Left ventricle myocardium superior (tissue), 1 donor: ENCODE measurements around the gene CD19. TPM values are rescaled to one million over a fixed set of nuclear protein-coding genes. Genes with fewer than 3 reads are reported as not detected.
"Not testable (repeated sequence)": the region's sequence is repeated elsewhere in the genome, so short reads cannot be mapped to it uniquely, and the experiment has no call there.

Experiments
- ATAC-seq: fragments of 200-7000 bp; cut with Tn5 transposase; one replicate; pipeline ENCODE4 v1.9.1; 2020; ENCODE audit warnings: mild to moderate bottlenecking, moderate library complexity
- DNase-seq: peaks from one replicate; pipeline ENCODE4 v3.0.0-alpha.2; 2020
- intact Hi-C: fragments of 100-400 bp; cut with micrococcal nuclease; formaldehyde crosslinking; loops from one replicate; pipeline ENCODE4 v1.11.0; 2022
- total RNA-seq: library from RNA; stranded (reverse); fragmentation: NEBNext Ultra II Directional; extraction: Animal tissue kit (Norgen Biotek cat#: 25700); gene quantifications from one replicate; pipeline ENCODE4 v1.2.1, GENCODE V29; 2021
- donor health status: DM: no; HTN: yes; CAD: no; lungs with severe emphysema.

The CD19 gene
- total RNA-seq, 1 donor from 2014 or later: not detected

GRCh38 chr16:28932339-28933141 is 769 bp downstream of the CD19 start:
- intact Hi-C loops: no loop called here
- DNase-seq: no peak
- no peak for ATAC-seq

- DNase-seq (no peak), ATAC-seq (no peak)
- intact Hi-C loops: no loop called here
These were observed 1.4 kb downstream of the CD19 start for GRCh38 chr16:28933171-28933570.

- ATAC-seq (no peak), DNase-seq (no peak)
- intact Hi-C loops: no loop called here
These were observed 3.6 kb downstream of the CD19 start for GRCh38 chr16:28935346-28935745.

- peak; percentile 98 for ATAC-seq
- intact Hi-C loops: no loop called here
- DNase-seq: peak; percentile 87
These were observed 4.4 kb downstream of the CD19 start for GRCh38 chr16:28935924-28936783.

- no peak for ATAC-seq
- no peak for DNase-seq
- intact Hi-C loops: no loop called here
These were observed 5.0 kb downstream of the CD19 start for GRCh38 chr16:28936784-28937155.

GRCh38 chr16:28937222-28937876 is 5.6 kb downstream of the CD19 start:
- DNase-seq: no peak
- ATAC-seq: no peak
- intact Hi-C loops: no loop called here

GRCh38 chr16:28938721-28939120 is 7.0 kb downstream of the CD19 start:
- ATAC-seq (no peak), DNase-seq (no peak)
- intact Hi-C loops: no loop called here

- ATAC-seq, DNase-seq, intact Hi-C loops: not testable (repeated sequence)
These were observed 8.1 kb downstream of the CD19 start for GRCh38 chr16:28939825-28940224.

- intact Hi-C loops: no loop called here
- no peak for ATAC-seq
- no peak for DNase-seq
These were observed 11.5 kb downstream of the CD19 start for GRCh38 chr16:28943281-28943680.

GRCh38 chr16:28946681-28947080 is 14.9 kb downstream of the CD19 start:
- intact Hi-C loops: no loop called here
- DNase-seq (no peak), ATAC-seq (no peak)

GRCh38 chr16:28950648-28951409 is 19.1 kb downstream of the CD19 start, which contains the start of gene NFATC2IP:
TSS of gene NFATC2IP (plus strand) at chr16:28950937. CDS start at chr16:28951012, 75 bp downstream.
- intact Hi-C loops: no loop called here
- peak; percentile 99 for DNase-seq
- ATAC-seq: peak; percentile 98

GRCh38 chr16:28951410-28951943 is 19.7 kb downstream of the CD19 start:
- no peak for ATAC-seq
- no peak for DNase-seq
- intact Hi-C loops: no loop called here

- intact Hi-C loops: no loop called here
These were observed 26.4 kb downstream of the CD19 start for GRCh38 chr16:28958216-28958615.

GRCh38 chr16:28958836-28959235 is 27.1 kb downstream of the CD19 start:
- ATAC-seq (no peak), DNase-seq (no peak)
- intact Hi-C loops: no loop called here

More at GRCh38 chr16:28958216-28958615, 26.4 kb downstream of the CD19 start:
- ATAC-seq (no peak), DNase-seq (no peak)

GRCh38 chr16:28964072-28964471 is 32.3 kb downstream of the CD19 start:
- DNase-seq (no peak), ATAC-seq (no peak)
- intact Hi-C loops: no loop called here

GRCh38 chr16:28964496-28964895 is 32.7 kb downstream of the CD19 start:
- DNase-seq (no peak), ATAC-seq (no peak)
- intact Hi-C loops: no loop called here

- ATAC-seq (no peak), DNase-seq (no peak)
- intact Hi-C loops: no loop called here
These were observed 35.4 kb downstream of the CD19 start for GRCh38 chr16:28967156-28967555.

GRCh38 chr16:28969696-28970095 is 37.9 kb downstream of the CD19 start:
- DNase-seq, intact Hi-C loops, ATAC-seq: not testable (repeated sequence)

GRCh38 chr16:28974007-28974436 is 42.3 kb downstream of the CD19 start:
- ATAC-seq (peak; percentile 59), DNase-seq (peak; percentile 68)
- intact Hi-C loops: no loop called here
